ENCODE results near the gene PKP1. TPM values are rescaled to one million over a fixed set of nuclear protein-coding genes. Genes with fewer than 3 reads are reported as not detected.

The PKP1 gene
- total and polyA plus RNA-seq, 2 donors (not counting 3 experiments of a cell fraction or from before 2014, with no cell fraction given), result 0.01 TPM; not detected in 1

DNA sequence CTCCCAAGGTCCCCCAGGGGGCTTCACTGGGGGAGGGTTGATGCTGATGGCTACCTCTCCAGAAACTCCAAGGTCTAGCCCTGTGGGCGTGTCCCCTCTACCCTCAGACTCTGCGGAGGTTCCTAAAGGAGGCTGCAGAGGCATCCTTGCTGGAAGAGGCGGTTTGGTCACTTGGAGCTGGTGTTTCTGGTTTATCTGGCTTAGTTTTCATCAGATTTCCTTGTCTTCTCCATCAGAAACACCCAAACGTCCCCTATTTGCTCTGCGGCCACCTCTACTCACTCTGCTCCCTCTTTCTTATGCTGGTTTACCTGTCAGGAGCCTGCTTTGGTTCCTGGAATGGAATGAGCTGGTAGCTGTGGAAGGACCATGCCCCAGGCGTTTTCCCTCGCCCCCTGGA is 2.5 kb downstream of the PKP1 start:
- no peak overlapping the region for H3K27ac ChIP-seq (ENCODE audit: insufficient read depth, low read depth, low read length)
- dilution Hi-C loops (cut with MboI; ENCODE audit: extremely low pct_ligation_motif_present, low sequenced_read_pairs) (no loop called here), intact Hi-C loops (cut with micrococcal nuclease) (no loop called here)
- H3K9ac ChIP-seq (replicated peaks; ENCODE audit: extremely low read depth, insufficient read depth, low read length), result no peak overlapping the region
- no peaks in the 10 kb centered on the region for H3K4me1 ChIP-seq (ENCODE audit: control insufficient read depth, extremely low read depth, insufficient read depth, low read length)
- no peak overlapping the region for H3K4me2 ChIP-seq (ENCODE audit: insufficient read depth, low read length)
- ChIA-PET POLR2A (no interaction called here), CTCF (no interaction called here)
- no peaks in the 10 kb centered on the region for H3K36me3 ChIP-seq (ENCODE audit: control insufficient read depth in 2 of 2, extremely low read depth in 1 of 2, insufficient read depth in 2 of 2, low read length in 2 of 2)
- H3K79me2 ChIP-seq (ENCODE audit: control insufficient read depth, insufficient read depth, low read length), result no peaks in the 10 kb centered on the region
- no peaks in the 10 kb centered on the region for H4K20me1 ChIP-seq (replicated peaks; ENCODE audit: control insufficient read depth, extremely low read depth, insufficient read depth, low read length)
- DNase-seq (ENCODE audit: low read depth, low spot score), result no peak
- TF ChIP-seq JUN (IDR thresholded peaks at IDR 0.05; ENCODE audit: borderline replicate concordance, insufficient read depth, insufficient read length, low read depth) (no peak), POLR2AphosphoS5 (IDR thresholded peaks at IDR 0.05; ENCODE audit: insufficient read depth, low read depth, low read length) (no peak), EZH2 (IDR thresholded peaks at IDR 0.05; ENCODE audit: borderline replicate concordance, low read depth, low read length, severe bottlenecking) (no peak), GATA2 (IDR thresholded peaks at IDR 0.05; ENCODE audit: insufficient read depth, insufficient read length, low read depth, low read length) (no peak), POLR2A (IDR thresholded peaks at IDR 0.05; ENCODE audit: low read depth, low read length) (no peak), MYC (IDR thresholded peaks at IDR 0.05; ENCODE audit: low read depth, low read length) (no peak), FOS (IDR thresholded peaks at IDR 0.05; ENCODE audit: borderline replicate concordance, insufficient read depth, low read length) (no peak)
- TF ChIP-seq, protein P1, sequence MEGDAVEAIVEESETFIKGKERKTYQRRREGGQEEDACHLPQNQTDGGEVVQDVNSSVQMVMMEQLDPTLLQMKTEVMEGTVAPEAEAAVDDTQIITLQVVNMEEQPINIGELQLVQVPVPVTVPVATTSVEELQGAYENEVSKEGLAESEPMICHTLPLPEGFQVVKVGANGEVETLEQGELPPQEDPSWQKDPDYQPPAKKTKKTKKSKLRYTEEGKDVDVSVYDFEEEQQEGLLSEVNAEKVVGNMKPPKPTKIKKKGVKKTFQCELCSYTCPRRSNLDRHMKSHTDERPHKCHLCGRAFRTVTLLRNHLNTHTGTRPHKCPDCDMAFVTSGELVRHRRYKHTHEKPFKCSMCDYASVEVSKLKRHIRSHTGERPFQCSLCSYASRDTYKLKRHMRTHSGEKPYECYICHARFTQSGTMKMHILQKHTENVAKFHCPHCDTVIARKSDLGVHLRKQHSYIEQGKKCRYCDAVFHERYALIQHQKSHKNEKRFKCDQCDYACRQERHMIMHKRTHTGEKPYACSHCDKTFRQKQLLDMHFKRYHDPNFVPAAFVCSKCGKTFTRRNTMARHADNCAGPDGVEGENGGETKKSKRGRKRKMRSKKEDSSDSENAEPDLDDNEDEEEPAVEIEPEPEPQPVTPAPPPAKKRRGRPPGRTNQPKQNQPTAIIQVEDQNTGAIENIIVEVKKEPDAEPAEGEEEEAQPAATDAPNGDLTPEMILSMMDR (IDR thresholded peaks at IDR 0.05; ENCODE audit: extremely low read depth in 1 of 2, insufficient read depth in 1 of 2, low read depth in 1 of 2, low read length in 2 of 2), result no peak
- TF ChIP-seq, protein P2, sequence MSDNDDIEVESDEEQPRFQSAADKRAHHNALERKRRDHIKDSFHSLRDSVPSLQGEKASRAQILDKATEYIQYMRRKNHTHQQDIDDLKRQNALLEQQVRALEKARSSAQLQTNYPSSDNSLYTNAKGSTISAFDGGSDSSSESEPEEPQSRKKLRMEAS (IDR thresholded peaks at IDR 0.05; ENCODE audit: insufficient read depth, insufficient read length), result no peak
- H3K27me3 ChIP-seq (ENCODE audit: control insufficient read depth in 2 of 2, insufficient read depth in 2 of 2, low read length in 2 of 2), result peaks cover 35 to 46% of the 10 kb centered on the region in 2 experiments
- BruUV-seq (replicated peaks), result no TSS peak
- H3K9me3 ChIP-seq (replicated peaks; ENCODE audit: control insufficient read depth, insufficient read depth, low read length), result no peaks in the 10 kb centered on the region
- no peak overlapping the region for H2AFZ ChIP-seq (ENCODE audit: low read depth, low read length)
- no peak for FAIRE-seq
- H3K9me1 ChIP-seq (replicated peaks; ENCODE audit: control insufficient read depth, extremely low read depth, insufficient read depth, low read length), result no peaks in the 10 kb centered on the region
- no peak overlapping the region for H3K4me3 ChIP-seq (replicated peaks in 1 of 3; ENCODE audit: insufficient read depth in 1 of 3, low read depth in 1 of 3, low read length in 3 of 3)
